ENCODE measurements around the gene HTD2. TPM values are rescaled to one million over a fixed set of nuclear protein-coding genes. Genes with fewer than 3 reads are reported as not detected.
"Not testable (repeated sequence)": the region's sequence is repeated elsewhere in the genome, so short reads cannot be mapped to it uniquely, and the experiment has no call there.

HTD2 gene
- total RNA-seq, 1 donor from 2014 or later: 10.3 TPM

- H3K36me3 ChIP-seq (ENCODE audit: control insufficient read depth, insufficient read depth, low read length): no peaks in the 10 kb centered on the region
These were observed 32.2 kb upstream of the HTD2 start for GRCh38 chr3:58274027-58274614.

GRCh38 chr3:58281069-58281468 lies 25.3 kb upstream of the HTD2 start:
- Histone ChIP-seq H3K36me3 (ENCODE audit: control insufficient read depth, insufficient read depth, low read length) (peaks cover 1% of the 10 kb centered on the region), H3K4me3 (ENCODE audit: low read depth, low read length) (no peak overlapping the region), H3K27me3 (ENCODE audit: control insufficient read depth, insufficient read depth, low read length) (no peaks in the 10 kb centered on the region)
- FAIRE-seq (no peak), DNase-seq (ENCODE audit: low read depth) (no peak)
- no peak for TF ChIP-seq CTCF (IDR thresholded peaks at IDR 0.05; ENCODE audit: insufficient read depth, low read length, severe bottlenecking)

More at GRCh38 chr3:58274027-58274614, 32.2 kb upstream of the HTD2 start:
- DNase-seq (ENCODE audit: low read depth): no peak
- H3K27me3 ChIP-seq (ENCODE audit: control insufficient read depth, insufficient read depth, low read length): no peaks in the 10 kb centered on the region
- no peak for FAIRE-seq
- no peak overlapping the region for H3K4me3 ChIP-seq (ENCODE audit: low read depth, low read length)
- TF ChIP-seq CTCF (IDR thresholded peaks at IDR 0.05; ENCODE audit: insufficient read depth, low read length, severe bottlenecking): no peak

GRCh38 chr3:58285334-58285733 lies 21.0 kb upstream of the HTD2 start:
- H3K27me3 ChIP-seq (ENCODE audit: control insufficient read depth, insufficient read depth, low read length): no peaks in the 10 kb centered on the region
- peaks cover 1% of the 10 kb centered on the region for H3K36me3 ChIP-seq (ENCODE audit: control insufficient read depth, insufficient read depth, low read length)
- FAIRE-seq (peak; percentile 62), DNase-seq (ENCODE audit: low read depth) (no peak)
- no peak overlapping the region for H3K4me3 ChIP-seq (ENCODE audit: low read depth, low read length)
- no peak for TF ChIP-seq CTCF (IDR thresholded peaks at IDR 0.05; ENCODE audit: insufficient read depth, low read length, severe bottlenecking)

- Histone ChIP-seq H3K36me3 (ENCODE audit: control insufficient read depth, insufficient read depth, low read length) (peaks cover 1% of the 10 kb centered on the region), H3K4me3 (ENCODE audit: low read depth, low read length) (no peak overlapping the region), H3K27me3 (ENCODE audit: control insufficient read depth, insufficient read depth, low read length) (no peaks in the 10 kb centered on the region)
- no peak for TF ChIP-seq CTCF (IDR thresholded peaks at IDR 0.05; ENCODE audit: insufficient read depth, low read length, severe bottlenecking)
- FAIRE-seq: no peak
- DNase-seq (ENCODE audit: low read depth): no peak
These were observed 19.0 kb upstream of the HTD2 start for GRCh38 chr3:58287354-58287753.

- no peak for FAIRE-seq
These were observed 18.1 kb upstream of the HTD2 start for GRCh38 chr3:58288011-58288728.

GRCh38 chr3:58288964-58289613 lies 17.2 kb upstream of the HTD2 start:
- DNase-seq (ENCODE audit: low read depth); H3K36me3 ChIP-seq (ENCODE audit: control insufficient read depth, insufficient read depth, low read length); FAIRE-seq; H3K27me3 ChIP-seq (ENCODE audit: control insufficient read depth, insufficient read depth, low read length); H3K4me3 ChIP-seq (ENCODE audit: low read depth, low read length): not testable (repeated sequence)

More at GRCh38 chr3:58288011-58288728, 18.1 kb upstream of the HTD2 start:
- no peak for DNase-seq (ENCODE audit: low read depth)
- Histone ChIP-seq H3K4me3 (ENCODE audit: low read depth, low read length) (no peak overlapping the region), H3K27me3 (ENCODE audit: control insufficient read depth, insufficient read depth, low read length) (no peaks in the 10 kb centered on the region), H3K36me3 (ENCODE audit: control insufficient read depth, insufficient read depth, low read length) (peaks cover 1% of the 10 kb centered on the region)
- TF ChIP-seq CTCF (IDR thresholded peaks at IDR 0.05; ENCODE audit: insufficient read depth, low read length, severe bottlenecking): no peak

- not testable (repeated sequence) for H3K36me3 ChIP-seq (ENCODE audit: control insufficient read depth, insufficient read depth, low read length); FAIRE-seq; H3K4me3 ChIP-seq (ENCODE audit: low read depth, low read length); DNase-seq (ENCODE audit: low read depth); H3K27me3 ChIP-seq (ENCODE audit: control insufficient read depth, insufficient read depth, low read length)
These were observed 15.9 kb upstream of the HTD2 start for GRCh38 chr3:58290446-58290845.
